H9 (cell line): ENCODE data around the gene STN1. TPM values are rescaled to one million over a fixed set of nuclear protein-coding genes. Genes with fewer than 3 reads are reported as not detected.

ENCODE experiments used
- DNase-seq: peaks from one replicate; pipeline ENCODE4 v3.0.0-alpha.2; 2017
- H2AFZ ChIP-seq: one replicate; pipeline ENCODE4 v1.6.1; 2013; ENCODE audit warnings: mild to moderate bottlenecking, low read length, control low read depth, moderate library complexity
- H2AK5ac ChIP-seq: 2 replicates; pipeline ENCODE4 v1.6.1; 2013; ENCODE audit warnings: low read length, control low read depth, mixed read lengths; ENCODE audit not compliant: insufficient read length
- H2BK120ac ChIP-seq: one replicate; pipeline ENCODE4 v1.6.1; 2013; ENCODE audit warnings: low read depth, mild to moderate bottlenecking, low read length, control low read depth, inconsistent platforms; ENCODE audit not compliant: poor library complexity, severe bottlenecking
- H2BK12ac ChIP-seq: 2 replicates; pipeline ENCODE4 v1.6.1; 2013; ENCODE audit warnings: low read length, control low read depth, mixed read lengths, low read depth; ENCODE audit not compliant: insufficient read length
- H2BK15ac ChIP-seq: 2 replicates; pipeline ENCODE4 v1.6.1; 2013; ENCODE audit warnings: low read depth, low read length, control low read depth
- H2BK20ac ChIP-seq: one replicate; pipeline ENCODE4 v1.6.1; 2013; ENCODE audit warnings: low read depth, mild to moderate bottlenecking, low read length, control low read depth, inconsistent platforms; ENCODE audit not compliant: poor library complexity, severe bottlenecking
- H2BK5ac ChIP-seq: 2 replicates; pipeline ENCODE4 v1.6.1; 2013; ENCODE audit warnings: low read length, control low read depth, mixed read lengths; ENCODE audit not compliant: insufficient read length
- H3K14ac ChIP-seq: 2 replicates; pipeline ENCODE4 v1.6.1; 2013; ENCODE audit warnings: low read length, control low read depth; ENCODE audit not compliant: insufficient read depth
- H3K18ac ChIP-seq: 2 replicates; pipeline ENCODE4 v1.6.1; 2013; ENCODE audit warnings: low read depth, mild to moderate bottlenecking, mixed read lengths, low read length, control low read depth; ENCODE audit not compliant: insufficient read length
- H3K23ac ChIP-seq: 2 replicates; pipeline ENCODE4 v1.6.1; 2013; ENCODE audit warnings: low read length, control low read depth, mixed read lengths, low read depth; ENCODE audit not compliant: insufficient read length
- H3K23me2 ChIP-seq: 2 replicates; pipeline ENCODE4 v1.6.1; 2013; ENCODE audit warnings: low read depth, mild to moderate bottlenecking, mixed read lengths, low read length, control low read depth; ENCODE audit not compliant: insufficient read length, poor library complexity, severe bottlenecking
- H3K27ac ChIP-seq: 2 replicates; pipeline ENCODE4 v1.5.1; 2013; ENCODE audit warnings: low read length, control low read depth, mixed read lengths, low read depth; ENCODE audit not compliant: insufficient read length
- H3K27me3 ChIP-seq: 2 replicates; pipeline ENCODE4 v1.6.1; 2013; ENCODE audit warnings: low read length, control low read depth, inconsistent platforms; ENCODE audit not compliant: insufficient read depth
- H3K4ac ChIP-seq: 2 replicates; pipeline ENCODE4 v1.6.1; 2013; ENCODE audit warnings: low read depth, mild to moderate bottlenecking, control low read depth, inconsistent platforms, low read length, moderate library complexity
- H3K4me1 ChIP-seq: 2 replicates; pipeline ENCODE4 v1.6.1; 2013; ENCODE audit warnings: low read length, control low read depth, inconsistent platforms; ENCODE audit not compliant: insufficient read depth
- H3K4me2 ChIP-seq: 2 replicates; pipeline ENCODE4 v1.6.1; 2013; ENCODE audit warnings: low read length, control low read depth, mixed read lengths; ENCODE audit not compliant: insufficient read length, insufficient read depth
- H3K56ac ChIP-seq: 2 replicates; pipeline ENCODE4 v1.6.1; 2013; ENCODE audit warnings: low read depth, mild to moderate bottlenecking, mixed read lengths, low read length, control low read depth; ENCODE audit not compliant: insufficient read length
- H3K79me1 ChIP-seq: 2 replicates; pipeline ENCODE4 v1.6.1; 2013; ENCODE audit warnings: low read depth, mild to moderate bottlenecking, moderate library complexity, low read length, control low read depth, inconsistent platforms; ENCODE audit not compliant: insufficient read depth, poor library complexity, severe bottlenecking
- H3K79me2 ChIP-seq: 2 replicates; pipeline ENCODE4 v1.6.1; 2013; ENCODE audit warnings: low read length, control low read depth, inconsistent platforms; ENCODE audit not compliant: insufficient read depth
- H3K9ac ChIP-seq: 2 replicates; pipeline ENCODE4 v1.6.1; 2013; ENCODE audit warnings: low read length, control low read depth, mixed read lengths; ENCODE audit not compliant: insufficient read length; ENCODE audit errors: extremely low read depth
- H3K9me3 ChIP-seq: one replicate; pipeline ENCODE4 v1.6.1; 2013; ENCODE audit warnings: low read depth, low read length, inconsistent platforms; ENCODE audit not compliant: control insufficient read depth
- H3T11ph ChIP-seq: one replicate; pipeline ENCODE4 v1.6.1; 2013; ENCODE audit warnings: mild to moderate bottlenecking, low read length, control low read depth, inconsistent platforms
- H4K20me1 ChIP-seq: one replicate; pipeline ENCODE4 v1.6.1; 2013; ENCODE audit not compliant: control insufficient read depth, insufficient read length, insufficient read depth
- H4K5ac ChIP-seq: 2 replicates; pipeline ENCODE4 v1.6.1; 2013; ENCODE audit warnings: low read depth, mild to moderate bottlenecking, mixed read lengths, low read length, control low read depth; ENCODE audit not compliant: insufficient read length
- H4K8ac ChIP-seq: replicated peaks from 2 replicates; pipeline ENCODE4 v1.6.1; 2013; ENCODE audit warnings: low read length, control low read depth, mixed read lengths, low read depth; ENCODE audit not compliant: insufficient read length
- H4K91ac ChIP-seq: 2 replicates; pipeline ENCODE4 v1.6.1; 2013; ENCODE audit warnings: low read depth, mild to moderate bottlenecking, moderate library complexity, mixed read lengths, low read length, control low read depth; ENCODE audit not compliant: insufficient read length
- H3K27ac Mint-ChIP-seq, 3 experiments: 2 replicates in 2 of 3; 3 replicates in 1 of 3; pipeline ENCODE4 v1.8.0; 2020 to 2021; ENCODE audit warnings: mixed read lengths in 3 of 3, mild to moderate bottlenecking in 1 of 3, moderate library complexity in 1 of 3
- H3K27me3 Mint-ChIP-seq: 2 replicates; pipeline ENCODE4 v1.8.0; 2021; ENCODE audit warnings: low read depth, mild to moderate bottlenecking, moderate library complexity, mixed read lengths
- H3K36me3 Mint-ChIP-seq, 3 experiments: 2 replicates in 2 of 3; 3 replicates in 1 of 3; pipeline ENCODE4 v1.8.0; 2020 to 2021; ENCODE audit warnings: low read depth in 3 of 3, mixed read lengths in 3 of 3; ENCODE audit not compliant: insufficient read depth in 1 of 3
- H3K4me1 Mint-ChIP-seq, 2 experiments: 2 replicates each; pipeline ENCODE4 v1.8.0; 2020; ENCODE audit warnings: mixed read lengths in 2 of 2
- H3K4me3 Mint-ChIP-seq, 2 experiments: 2 replicates in 1 of 2; 3 replicates in 1 of 2; pipeline ENCODE4 v1.8.0; 2020 to 2021; ENCODE audit warnings: mild to moderate bottlenecking in 2 of 2, mixed read lengths in 2 of 2, moderate library complexity in 1 of 2
- H3K9me3 Mint-ChIP-seq, 2 experiments: 2 replicates in 1 of 2; 3 replicates in 1 of 2; pipeline ENCODE4 v1.8.0; 2020; ENCODE audit warnings: mild to moderate bottlenecking in 2 of 2, mixed read lengths in 2 of 2, moderate library complexity in 1 of 2
- WGBS: extraction: QIAGEN DNeasy Blood & Tissue Kit; methylation state at CpG from one replicate; pipeline ENCODE4 v1.1.7; 2013; ENCODE audit warnings: missing lambda C conversion rate, low lambda C conversion rate, mixed read lengths; ENCODE audit not compliant: insufficient read length; ENCODE audit errors: extremely low coverage; 5-methylcytosine and 5-hydroxymethylcytosine counted together
- total RNA-seq: library from RNA; stranded (reverse); gene quantifications from 2 replicates; pipeline ENCODE4 v1.2.1, GENCODE V29; 2021
- TF ChIP-seq, protein P1 (sequence below): fragments of 200-600 bp; sonication (generic); conservative IDR thresholded peaks from 3 replicates; pipeline ENCODE4 v1.8.0; 2021; ENCODE audit warnings: antibody characterized with exemption, mild to moderate bottlenecking

STN1 gene
- total RNA-seq, 1 experiment from 2014 or later = 11.3 TPM

DNA sequence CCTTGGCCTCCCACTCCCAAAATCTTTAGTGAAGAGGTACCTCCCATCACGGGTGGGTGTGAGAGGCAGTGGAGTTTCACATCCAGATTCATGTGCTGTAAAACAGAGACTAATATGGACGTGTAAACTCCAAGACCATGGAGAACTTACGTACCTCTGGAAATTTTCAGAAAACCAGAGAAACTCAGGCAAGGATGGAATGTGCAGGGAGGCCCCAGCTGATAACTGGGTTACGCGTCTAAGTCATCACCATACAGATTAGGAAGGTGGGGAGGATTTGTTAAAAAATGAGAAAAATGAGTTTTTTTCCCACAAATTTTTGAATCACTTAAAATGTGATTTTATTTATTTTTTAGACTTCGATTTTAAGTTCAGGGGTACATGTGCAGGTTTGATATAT is 16.3 kb upstream of the STN1 start:
- WGBS = no CpG with 5 or more reads among the region's 6 CpGs
- Histone ChIP-seq H3K23ac (no peak overlapping the region), H4K20me1 (no peaks in the 10 kb centered on the region), H3K4me1 (no peaks in the 10 kb centered on the region; the same call in 1 of the 2 replicates), H2BK120ac (no peak overlapping the region), H3K14ac (no peak overlapping the region), H3K4ac (no peak overlapping the region), H3K79me1 (no peaks in the 10 kb centered on the region), H2AFZ (no peak overlapping the region), H3K23me2 (no peaks in the 10 kb centered on the region), H4K8ac (no peak overlapping the region), H2BK5ac (no peak overlapping the region), H3K4me2 (no peak overlapping the region), H3T11ph (no peak overlapping the region), H3K9me3 (no peaks in the 10 kb centered on the region), H3K27ac (no peak overlapping the region), H2AK5ac (no peak overlapping the region), H3K18ac (no peak overlapping the region), H3K27me3 (no peaks in the 10 kb centered on the region), H4K91ac (no peak overlapping the region), H3K9ac (no peak overlapping the region), H2BK20ac (no peak overlapping the region), H2BK12ac (no peak overlapping the region), H3K56ac (no peak overlapping the region), H3K79me2 (no peaks in the 10 kb centered on the region), H4K5ac (no peak overlapping the region), H2BK15ac (no peak overlapping the region)
- Mint-ChIP-seq H3K4me1 (peaks cover 4 to 7% of the 10 kb centered on the region in 2 experiments), H3K27ac (no peak overlapping the region), H3K4me3 (no peak overlapping the region), H3K36me3 (no peaks in the 10 kb centered on the region), H3K27me3 (no peaks in the 10 kb centered on the region; the same call in 1 of the 2 replicates), H3K9me3 (peaks cover 0 to 2% of the 10 kb centered on the region in 2 experiments; a peak in 1 of 5 replicates)
- DNase-seq = no peak
- TF ChIP-seq, protein P1, sequence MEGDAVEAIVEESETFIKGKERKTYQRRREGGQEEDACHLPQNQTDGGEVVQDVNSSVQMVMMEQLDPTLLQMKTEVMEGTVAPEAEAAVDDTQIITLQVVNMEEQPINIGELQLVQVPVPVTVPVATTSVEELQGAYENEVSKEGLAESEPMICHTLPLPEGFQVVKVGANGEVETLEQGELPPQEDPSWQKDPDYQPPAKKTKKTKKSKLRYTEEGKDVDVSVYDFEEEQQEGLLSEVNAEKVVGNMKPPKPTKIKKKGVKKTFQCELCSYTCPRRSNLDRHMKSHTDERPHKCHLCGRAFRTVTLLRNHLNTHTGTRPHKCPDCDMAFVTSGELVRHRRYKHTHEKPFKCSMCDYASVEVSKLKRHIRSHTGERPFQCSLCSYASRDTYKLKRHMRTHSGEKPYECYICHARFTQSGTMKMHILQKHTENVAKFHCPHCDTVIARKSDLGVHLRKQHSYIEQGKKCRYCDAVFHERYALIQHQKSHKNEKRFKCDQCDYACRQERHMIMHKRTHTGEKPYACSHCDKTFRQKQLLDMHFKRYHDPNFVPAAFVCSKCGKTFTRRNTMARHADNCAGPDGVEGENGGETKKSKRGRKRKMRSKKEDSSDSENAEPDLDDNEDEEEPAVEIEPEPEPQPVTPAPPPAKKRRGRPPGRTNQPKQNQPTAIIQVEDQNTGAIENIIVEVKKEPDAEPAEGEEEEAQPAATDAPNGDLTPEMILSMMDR = no peak
